Measurements from ENCODE around the gene ATP6V1B1.
A peak's percentile ranks its signal among the peaks of the same experiment; 100 is the strongest.

Gene ATP6V1B1

DNA sequence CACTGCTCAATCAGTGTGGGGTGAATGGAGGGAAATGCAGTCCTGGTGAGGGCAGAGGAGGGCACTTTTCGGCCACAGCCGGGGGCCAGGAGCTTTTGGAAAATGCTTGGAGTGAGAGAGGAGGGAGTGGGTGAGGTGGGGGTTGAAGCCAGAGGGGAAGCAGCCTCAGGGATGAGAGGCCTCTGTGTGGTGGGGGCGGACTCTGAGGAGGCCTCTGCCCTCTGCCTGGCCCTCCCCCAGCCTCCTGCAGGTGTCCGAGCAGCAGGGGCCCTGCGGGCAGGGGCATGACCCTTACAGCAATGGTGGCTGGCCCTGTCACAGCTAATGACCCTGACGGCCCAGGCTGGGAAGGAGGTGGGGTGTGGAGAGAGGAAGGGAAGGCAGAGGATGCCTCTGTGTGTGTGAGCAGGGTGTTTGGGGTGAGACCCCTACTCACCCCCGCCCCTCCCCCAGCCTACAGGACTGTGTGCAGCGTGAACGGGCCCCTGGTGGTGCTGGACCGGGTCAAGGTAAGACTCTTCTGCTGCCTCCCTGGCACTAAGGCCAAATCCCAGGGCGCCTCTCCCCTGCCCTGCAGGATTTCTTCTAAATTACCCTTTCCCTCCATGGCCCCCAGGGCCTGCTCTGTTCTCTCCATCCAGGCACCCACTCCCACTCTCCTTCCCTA lies 7.6 kb downstream of the ATP6V1B1 start (continued):
- TF ChIP-seq, protein P1, sequence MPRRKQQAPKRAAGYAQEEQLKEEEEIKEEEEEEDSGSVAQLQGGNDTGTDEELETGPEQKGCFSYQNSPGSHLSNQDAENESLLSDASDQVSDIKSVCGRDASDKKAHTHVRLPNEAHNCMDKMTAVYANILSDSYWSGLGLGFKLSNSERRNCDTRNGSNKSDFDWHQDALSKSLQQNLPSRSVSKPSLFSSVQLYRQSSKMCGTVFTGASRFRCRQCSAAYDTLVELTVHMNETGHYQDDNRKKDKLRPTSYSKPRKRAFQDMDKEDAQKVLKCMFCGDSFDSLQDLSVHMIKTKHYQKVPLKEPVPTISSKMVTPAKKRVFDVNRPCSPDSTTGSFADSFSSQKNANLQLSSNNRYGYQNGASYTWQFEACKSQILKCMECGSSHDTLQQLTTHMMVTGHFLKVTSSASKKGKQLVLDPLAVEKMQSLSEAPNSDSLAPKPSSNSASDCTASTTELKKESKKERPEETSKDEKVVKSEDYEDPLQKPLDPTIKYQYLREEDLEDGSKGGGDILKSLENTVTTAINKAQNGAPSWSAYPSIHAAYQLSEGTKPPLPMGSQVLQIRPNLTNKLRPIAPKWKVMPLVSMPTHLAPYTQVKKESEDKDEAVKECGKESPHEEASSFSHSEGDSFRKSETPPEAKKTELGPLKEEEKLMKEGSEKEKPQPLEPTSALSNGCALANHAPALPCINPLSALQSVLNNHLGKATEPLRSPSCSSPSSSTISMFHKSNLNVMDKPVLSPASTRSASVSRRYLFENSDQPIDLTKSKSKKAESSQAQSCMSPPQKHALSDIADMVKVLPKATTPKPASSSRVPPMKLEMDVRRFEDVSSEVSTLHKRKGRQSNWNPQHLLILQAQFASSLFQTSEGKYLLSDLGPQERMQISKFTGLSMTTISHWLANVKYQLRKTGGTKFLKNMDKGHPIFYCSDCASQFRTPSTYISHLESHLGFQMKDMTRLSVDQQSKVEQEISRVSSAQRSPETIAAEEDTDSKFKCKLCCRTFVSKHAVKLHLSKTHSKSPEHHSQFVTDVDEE (CRISPR knock-in tag; IDR thresholded peaks at IDR 0.05), result no peak
- TF ChIP-seq GLIS3 (CRISPR knock-in tag; IDR thresholded peaks at IDR 0.05), result no peak
- no peak for TF ChIP-seq RARB (CRISPR knock-in tag; IDR thresholded peaks at IDR 0.05)
- no peak for TF ChIP-seq ZC3H10 (CRISPR knock-in tag; IDR thresholded peaks at IDR 0.05)
- TF ChIP-seq OSR1 (CRISPR knock-in tag; IDR thresholded peaks at IDR 0.05), result no peak
- TF ChIP-seq, protein P2, sequence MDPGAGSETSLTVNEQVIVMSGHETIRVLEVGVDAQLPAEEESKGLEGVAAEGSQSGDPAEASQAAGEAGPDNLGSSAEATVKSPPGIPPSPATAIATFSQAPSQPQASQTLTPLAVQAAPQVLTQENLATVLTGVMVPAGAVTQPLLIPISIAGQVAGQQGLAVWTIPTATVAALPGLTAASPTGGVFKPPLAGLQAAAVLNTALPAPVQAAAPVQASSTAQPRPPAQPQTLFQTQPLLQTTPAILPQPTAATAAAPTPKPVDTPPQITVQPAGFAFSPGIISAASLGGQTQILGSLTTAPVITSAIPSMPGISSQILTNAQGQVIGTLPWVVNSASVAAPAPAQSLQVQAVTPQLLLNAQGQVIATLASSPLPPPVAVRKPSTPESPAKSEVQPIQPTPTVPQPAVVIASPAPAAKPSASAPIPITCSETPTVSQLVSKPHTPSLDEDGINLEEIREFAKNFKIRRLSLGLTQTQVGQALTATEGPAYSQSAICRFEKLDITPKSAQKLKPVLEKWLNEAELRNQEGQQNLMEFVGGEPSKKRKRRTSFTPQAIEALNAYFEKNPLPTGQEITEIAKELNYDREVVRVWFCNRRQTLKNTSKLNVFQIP (CRISPR knock-in tag; IDR thresholded peaks at IDR 0.05; ENCODE audit: borderline replicate concordance, low read depth), result no peak

DNA sequence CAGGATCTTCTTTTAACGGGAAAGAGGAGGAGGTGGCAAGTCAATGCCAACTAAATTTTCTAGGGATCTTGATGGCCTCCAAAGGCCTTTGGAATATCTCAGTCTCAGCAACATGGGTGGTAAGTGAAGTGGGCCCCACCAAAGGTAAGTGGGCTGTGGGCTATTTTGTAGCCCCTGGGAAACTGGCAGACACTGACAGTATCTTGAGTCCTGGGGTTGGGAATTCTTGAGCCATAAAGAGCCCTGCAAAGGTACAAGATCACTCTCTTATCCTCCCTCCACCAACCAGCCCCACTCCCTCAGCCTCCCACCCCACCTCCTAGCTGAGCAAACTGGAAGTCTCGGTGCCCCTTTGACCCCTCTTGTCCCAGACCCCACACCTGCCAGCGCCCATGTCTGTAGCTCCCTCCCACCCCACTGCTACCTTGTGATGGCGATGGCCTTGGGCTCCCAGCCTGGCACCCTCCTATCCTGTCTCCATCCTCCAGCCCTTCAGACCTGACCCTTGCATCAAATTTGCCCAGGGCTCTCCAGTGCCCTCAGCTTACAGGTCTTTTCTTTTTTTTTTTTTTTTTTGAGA lies 8.5 kb downstream of the ATP6V1B1 start:
- no peak for TF ChIP-seq ZNF565 (CRISPR knock-in tag; conservative IDR thresholded peaks at IDR 0.05; ENCODE audit: low read depth)
- TF ChIP-seq ZFP30 (CRISPR knock-in tag; IDR thresholded peaks at IDR 0.05), result no peak
- TF ChIP-seq, protein P1 (CRISPR knock-in tag; IDR thresholded peaks at IDR 0.05), result no peak
- TF ChIP-seq, protein P2 (CRISPR knock-in tag; IDR thresholded peaks at IDR 0.05; ENCODE audit: borderline replicate concordance, low read depth), result no peak
- TF ChIP-seq ZNF8 (CRISPR knock-in tag; IDR thresholded peaks at IDR 0.05), result no peak
- TF ChIP-seq ZC3H10 (CRISPR knock-in tag; IDR thresholded peaks at IDR 0.05), result no peak
- no peak for TF ChIP-seq ZNF70 (CRISPR knock-in tag; IDR thresholded peaks at IDR 0.05)
- TF ChIP-seq CSDC2 (CRISPR knock-in tag; IDR thresholded peaks at IDR 0.05), result no peak
- no peak for TF ChIP-seq RARB (CRISPR knock-in tag; IDR thresholded peaks at IDR 0.05)
- no peak for TF ChIP-seq TCF4 (CRISPR knock-in tag; IDR thresholded peaks at IDR 0.05; ENCODE audit: borderline replicate concordance)
- no peak for TF ChIP-seq ARNTL (CRISPR knock-in tag; IDR thresholded peaks at IDR 0.05; ENCODE audit: borderline replicate concordance, low read depth)
- no peak for TF ChIP-seq ESRRG (CRISPR knock-in tag; IDR thresholded peaks at IDR 0.05)
- TF ChIP-seq SNAI2 (CRISPR knock-in tag; IDR thresholded peaks at IDR 0.05), result no peak
- no peak for ATAC-seq

DNA sequence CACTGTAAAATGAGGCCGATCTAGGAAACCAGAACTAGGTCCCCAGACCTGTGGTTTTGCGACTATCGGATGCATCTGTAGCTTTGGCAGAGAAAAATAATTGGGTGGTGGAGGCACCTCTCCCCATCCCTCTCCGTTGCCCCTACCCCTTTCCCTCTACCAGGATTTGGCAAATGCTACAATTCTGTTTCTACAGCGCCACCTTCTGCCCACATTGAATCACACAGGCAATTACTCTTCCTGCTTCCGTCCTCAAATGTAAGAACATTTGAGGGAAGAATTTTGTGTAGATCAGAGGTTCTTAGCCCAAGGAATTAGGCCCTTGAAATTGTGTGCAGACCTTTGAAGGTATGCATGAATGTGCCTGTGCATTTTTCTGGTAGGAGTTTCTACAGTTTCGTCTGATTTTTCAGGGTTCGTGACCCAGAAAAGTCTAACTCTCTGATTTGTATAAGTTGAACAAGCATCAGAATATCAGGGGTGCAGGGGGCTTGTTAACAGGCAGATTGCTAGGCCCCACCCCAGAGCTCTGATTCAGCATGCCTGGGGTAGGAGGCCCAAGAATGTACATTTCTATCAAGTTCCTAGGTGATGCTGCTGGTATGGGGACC lies 11.2 kb downstream of the ATP6V1B1 start:
- ATAC-seq, result peak; percentile 61
- TF ChIP-seq ARNTL (CRISPR knock-in tag; IDR thresholded peaks at IDR 0.05; ENCODE audit: borderline replicate concordance, low read depth) (no peak), CSDC2 (CRISPR knock-in tag; IDR thresholded peaks at IDR 0.05) (no peak), ISL1 (CRISPR knock-in tag; IDR thresholded peaks at IDR 0.05) (no peak), SNAI2 (CRISPR knock-in tag; IDR thresholded peaks at IDR 0.05) (no peak), RARB (CRISPR knock-in tag; IDR thresholded peaks at IDR 0.05) (no peak), ZFP30 (CRISPR knock-in tag; IDR thresholded peaks at IDR 0.05) (no peak), PPARA (CRISPR knock-in tag; IDR thresholded peaks at IDR 0.05; ENCODE audit: borderline replicate concordance) (no peak), BACH2 (CRISPR knock-in tag; IDR thresholded peaks at IDR 0.05; ENCODE audit: borderline replicate concordance) (no peak), GLIS3 (CRISPR knock-in tag; IDR thresholded peaks at IDR 0.05) (no peak)
- TF ChIP-seq, protein P2 (CRISPR knock-in tag; IDR thresholded peaks at IDR 0.05; ENCODE audit: borderline replicate concordance, low read depth), result no peak
- TF ChIP-seq, protein P3, sequence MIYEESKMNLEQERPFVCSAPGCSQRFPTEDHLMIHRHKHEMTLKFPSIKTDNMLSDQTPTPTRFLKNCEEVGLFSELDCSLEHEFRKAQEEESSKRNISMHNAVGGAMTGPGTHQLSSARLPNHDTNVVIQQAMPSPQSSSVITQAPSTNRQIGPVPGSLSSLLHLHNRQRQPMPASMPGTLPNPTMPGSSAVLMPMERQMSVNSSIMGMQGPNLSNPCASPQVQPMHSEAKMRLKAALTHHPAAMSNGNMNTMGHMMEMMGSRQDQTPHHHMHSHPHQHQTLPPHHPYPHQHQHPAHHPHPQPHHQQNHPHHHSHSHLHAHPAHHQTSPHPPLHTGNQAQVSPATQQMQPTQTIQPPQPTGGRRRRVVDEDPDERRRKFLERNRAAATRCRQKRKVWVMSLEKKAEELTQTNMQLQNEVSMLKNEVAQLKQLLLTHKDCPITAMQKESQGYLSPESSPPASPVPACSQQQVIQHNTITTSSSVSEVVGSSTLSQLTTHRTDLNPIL (CRISPR knock-in tag; IDR thresholded peaks at IDR 0.05; ENCODE audit: low read depth), result no peak
- TF ChIP-seq, protein P4, sequence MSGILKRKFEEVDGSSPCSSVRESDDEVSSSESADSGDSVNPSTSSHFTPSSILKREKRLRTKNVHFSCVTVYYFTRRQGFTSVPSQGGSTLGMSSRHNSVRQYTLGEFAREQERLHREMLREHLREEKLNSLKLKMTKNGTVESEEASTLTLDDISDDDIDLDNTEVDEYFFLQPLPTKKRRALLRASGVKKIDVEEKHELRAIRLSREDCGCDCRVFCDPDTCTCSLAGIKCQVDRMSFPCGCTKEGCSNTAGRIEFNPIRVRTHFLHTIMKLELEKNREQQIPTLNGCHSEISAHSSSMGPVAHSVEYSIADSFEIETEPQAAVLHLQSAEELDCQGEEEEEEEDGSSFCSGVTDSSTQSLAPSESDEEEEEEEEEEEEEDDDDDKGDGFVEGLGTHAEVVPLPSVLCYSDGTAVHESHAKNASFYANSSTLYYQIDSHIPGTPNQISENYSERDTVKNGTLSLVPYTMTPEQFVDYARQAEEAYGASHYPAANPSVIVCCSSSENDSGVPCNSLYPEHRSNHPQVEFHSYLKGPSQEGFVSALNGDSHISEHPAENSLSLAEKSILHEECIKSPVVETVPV (CRISPR knock-in tag; IDR thresholded peaks at IDR 0.05), result no peak
